ENCODE data around the gene PDZD8. TPM values are rescaled to one million over a fixed set of nuclear protein-coding genes. Genes with fewer than 3 reads are reported as not detected.

PDZD8 gene
- total RNA-seq (2022; extraction: Qiagen RNA extraction; ENCODE audit: low read depth) = 21.3 to 28.2 TPM (median 24.6 TPM) in 5 replicates

GRCh38 chr10:117375360-117376178 is at the start of gene PDZD8:
PDZD8 (minus strand) TSS chr10:117375440; CDS start chr10:117375227, 213 bp downstream.

GRCh38 chr10:117240621-117241529 is 134.4 kb downstream of the PDZD8 start, which contains the start of gene SLC18A2:
SLC18A2 (plus strand) TSS chr10:117241114; CDS start chr10:117241694, 580 bp downstream.

Other genes with a start within 250 kb of the PDZD8 start
- 1.1 to 1.5 TPM (median 1.4 TPM) in 5 replicates for gene VAX1, start 237.2 kb downstream of the PDZD8 start, total RNA-seq (2022; extraction: Qiagen RNA extraction; ENCODE audit: low read depth)
- gene KCNK18, start 178.0 kb downstream of the PDZD8 start, total RNA-seq (2022; extraction: Qiagen RNA extraction; ENCODE audit: low read depth) = not detected in 5 replicates
- 0.05 to 0.06 TPM (median 0.06 TPM) in 3 of 5 replicates, not detected in the others for gene SLC18A2, start 134.3 kb downstream of the PDZD8 start, total RNA-seq (2022; extraction: Qiagen RNA extraction; ENCODE audit: low read depth)
- 0.05 TPM in 1 of 5 replicates, not detected in the others for gene EMX2, start 167.3 kb upstream of the PDZD8 start, total RNA-seq (2022; extraction: Qiagen RNA extraction; ENCODE audit: low read depth)